HS-27A (cell line): ENCODE data around the gene KIAA1549.
"Not testable (repeated sequence)": the region's sequence is repeated elsewhere in the genome, so short reads cannot be mapped to it uniquely, and the experiment has no call there.

Experiments used
- DNase-seq: peaks from one replicate; pipeline ENCODE4 v3.0.0-alpha.2; 2012; ENCODE audit warnings: low read depth, missing footprints

KIAA1549 gene

DNA sequence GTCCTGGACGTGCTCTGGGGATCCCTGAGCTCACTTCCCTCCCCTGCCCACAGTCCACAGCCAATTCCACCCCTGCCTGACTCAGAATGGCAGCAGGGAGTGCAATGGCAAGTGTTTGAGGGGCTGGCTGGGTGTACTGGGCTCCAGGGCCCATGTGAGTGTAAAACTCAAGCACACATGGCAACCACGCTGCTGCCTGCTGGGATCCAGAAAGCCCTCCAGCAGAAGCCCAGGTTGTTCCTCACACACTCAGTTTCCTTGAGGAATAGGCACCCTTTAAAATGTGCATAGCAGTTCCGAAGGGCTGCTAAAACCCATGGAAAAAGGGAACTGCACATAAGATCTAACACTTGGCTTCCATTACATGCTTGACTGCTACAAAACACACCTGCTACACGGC, 171.8 kb downstream of the KIAA1549 start:
- DNase-seq: no peak

DNA sequence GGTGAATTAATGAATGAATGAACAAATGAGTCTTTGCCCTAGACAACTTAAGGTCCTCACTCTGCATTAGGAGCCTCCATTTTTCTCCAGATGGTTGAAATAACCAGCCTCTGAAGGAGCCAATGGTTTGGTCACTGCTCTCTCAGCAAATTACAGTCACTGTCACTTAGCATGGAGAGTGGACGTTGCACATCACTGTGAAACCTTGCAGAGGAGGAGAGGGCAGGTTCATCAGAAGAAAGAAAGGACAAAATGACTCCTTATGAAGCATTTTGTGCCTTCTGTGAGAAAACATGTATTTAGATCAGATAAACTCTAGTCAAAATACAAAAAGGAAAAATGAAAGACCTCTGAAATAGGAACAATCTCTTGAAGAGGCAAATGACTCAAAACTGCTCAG, 176.6 kb downstream of the KIAA1549 start:
- DNase-seq: no peak

DNA sequence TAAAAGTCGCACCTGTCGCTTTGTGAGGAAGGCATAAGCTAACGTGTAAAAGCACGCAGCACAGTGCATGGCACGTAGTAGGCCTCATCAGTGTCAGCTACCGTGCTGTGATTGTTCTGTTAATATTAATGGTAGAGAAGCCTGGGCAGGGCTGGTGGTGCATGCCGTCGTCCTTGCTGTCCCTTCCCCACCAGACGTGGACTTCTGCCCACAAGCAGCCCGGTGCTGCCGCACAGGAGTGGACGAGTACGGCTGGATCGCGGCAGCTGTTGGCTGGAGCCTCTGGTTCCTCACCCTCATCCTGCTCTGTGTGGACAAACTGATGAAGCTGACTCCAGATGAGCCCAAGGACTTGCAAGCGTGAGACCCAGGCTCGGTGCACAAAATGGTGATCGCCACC, 178.5 kb downstream of the KIAA1549 start:
- DNase-seq: no peak

DNA sequence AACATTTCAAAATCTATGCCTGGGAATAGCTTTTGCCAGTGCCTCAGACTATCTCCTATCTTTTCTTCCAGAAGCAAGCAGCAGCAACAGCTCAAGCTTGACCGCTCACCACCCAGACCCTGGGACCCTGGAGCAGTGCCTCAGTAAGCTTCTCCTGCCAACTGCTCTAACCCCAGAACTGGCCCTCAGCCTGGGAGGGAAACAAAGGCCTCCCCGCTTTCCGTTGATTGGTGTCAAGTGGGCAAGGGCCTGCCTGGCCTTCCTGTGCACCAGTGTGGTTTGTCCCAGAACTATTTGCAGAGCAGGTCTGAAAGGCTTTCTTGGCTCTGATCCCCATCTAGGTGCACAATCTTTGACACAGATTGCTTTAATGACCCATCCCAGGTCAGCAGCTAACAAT, 179.9 kb downstream of the KIAA1549 start:
- DNase-seq: no peak

DNA sequence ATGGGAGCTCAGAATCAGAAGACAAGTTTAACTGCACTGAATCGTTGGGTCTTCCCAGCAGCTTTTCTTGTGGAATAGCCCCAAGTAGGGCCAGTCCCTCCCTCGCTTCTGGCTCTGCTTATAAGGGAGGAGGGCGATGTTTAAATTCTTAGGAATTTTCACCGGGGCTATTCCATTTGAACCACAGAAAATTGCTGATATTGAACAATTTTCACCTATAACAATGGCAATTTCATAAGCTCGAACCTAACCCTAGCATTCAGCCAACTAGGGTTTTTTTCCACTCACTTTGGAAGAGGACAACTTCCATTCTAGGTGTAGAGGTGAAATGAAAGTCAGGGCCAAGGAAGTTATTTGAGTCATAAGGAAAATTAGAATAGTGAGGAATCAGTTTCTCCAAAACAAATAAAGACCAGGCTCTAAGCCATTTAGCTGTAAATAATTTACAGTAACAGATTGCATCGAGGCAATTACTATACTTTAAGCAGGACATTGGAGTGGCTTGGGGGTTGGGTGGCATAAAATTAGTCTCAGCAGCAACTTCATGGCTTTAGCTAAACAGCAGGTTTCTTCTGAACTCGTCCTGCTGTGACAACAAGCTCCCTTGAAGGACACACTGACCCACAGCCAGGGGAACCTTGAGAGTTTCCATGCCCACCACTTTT, 181.7 kb downstream of the KIAA1549 start:
- DNase-seq: no peak

DNA sequence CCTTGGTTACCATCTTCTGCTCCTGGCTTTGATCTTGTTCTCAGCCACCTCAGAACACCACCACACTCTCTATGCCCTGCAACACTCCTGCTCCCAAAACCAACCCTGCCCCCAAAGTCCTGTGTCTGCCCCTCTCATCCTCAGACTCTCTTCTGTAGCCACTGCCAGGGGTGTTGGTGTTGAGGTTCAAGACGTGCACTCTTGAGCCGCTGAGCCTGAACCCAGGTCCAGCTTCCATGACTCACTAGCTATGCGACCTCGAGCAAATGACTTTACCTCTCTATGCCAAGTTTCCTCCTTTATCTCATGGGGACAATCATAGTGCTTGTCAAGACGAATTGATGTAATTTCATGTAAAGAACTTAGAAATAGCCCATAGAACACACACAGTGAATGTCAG, 182.4 kb downstream of the KIAA1549 start:
- DNase-seq: no peak

DNA sequence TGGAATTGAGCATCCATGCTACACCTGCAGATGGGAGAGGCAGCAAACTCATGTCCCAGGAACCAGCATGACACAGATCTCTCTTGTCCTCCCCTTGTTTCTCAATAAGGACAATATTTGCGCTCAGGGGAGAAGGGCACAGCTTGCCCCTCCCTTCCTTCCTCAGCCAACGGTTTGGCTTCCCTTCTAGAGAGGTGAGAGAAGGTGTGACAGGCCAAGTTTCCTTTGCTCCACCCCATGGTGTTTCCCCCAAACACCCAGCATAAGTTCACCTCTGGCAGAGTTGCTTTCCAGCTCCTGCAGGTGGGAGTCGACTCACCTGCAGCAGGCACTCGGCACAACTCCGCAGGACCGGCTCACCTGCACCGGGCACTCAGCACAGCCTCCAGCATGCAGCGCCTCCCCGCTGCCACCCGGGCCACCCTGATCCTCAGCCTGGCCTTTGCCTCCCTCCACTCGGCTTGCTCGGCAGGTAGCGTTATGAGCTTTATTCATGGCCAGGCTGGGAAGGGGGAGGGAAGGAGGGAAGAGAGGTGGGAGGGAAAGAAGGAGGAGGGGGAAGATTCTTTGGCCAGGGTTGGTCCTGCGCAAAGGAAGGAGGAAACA, 183.4 kb downstream of the KIAA1549 start, which contains the start of the genes ATP6V0A4 and TMEM213:
Gene ATP6V0A4, minus strand, starts transcription at position 482 of the 606 bp plus-strand sequence. CDS start 26,949 bp downstream, outside the sequence.
Gene TMEM213, plus strand, starts transcription at position 280 of the 606 bp plus-strand sequence. Its CDS starts 111 bp downstream, at position 391.
- no peak for DNase-seq

DNA sequence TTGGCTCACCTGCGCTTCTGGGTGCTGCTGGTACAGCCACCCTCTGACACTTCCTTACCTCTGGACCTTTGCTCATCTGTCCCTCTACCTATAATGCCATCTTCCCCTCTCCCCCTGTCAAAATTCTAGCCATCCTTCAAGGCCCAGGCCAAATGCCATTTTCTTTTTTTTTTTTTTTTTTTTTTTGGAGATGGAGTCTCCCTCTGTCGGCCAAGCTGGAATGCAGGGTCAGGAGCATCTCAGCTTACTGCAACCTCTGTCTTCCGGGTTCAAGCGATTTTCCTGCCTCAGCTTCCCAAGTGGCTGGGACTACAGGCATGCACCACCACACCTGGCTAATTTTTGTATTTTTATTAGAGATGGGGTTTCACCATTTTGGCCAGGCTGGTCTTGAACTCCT, 184.1 kb downstream of the KIAA1549 start:
- not testable (repeated sequence) for DNase-seq

DNA sequence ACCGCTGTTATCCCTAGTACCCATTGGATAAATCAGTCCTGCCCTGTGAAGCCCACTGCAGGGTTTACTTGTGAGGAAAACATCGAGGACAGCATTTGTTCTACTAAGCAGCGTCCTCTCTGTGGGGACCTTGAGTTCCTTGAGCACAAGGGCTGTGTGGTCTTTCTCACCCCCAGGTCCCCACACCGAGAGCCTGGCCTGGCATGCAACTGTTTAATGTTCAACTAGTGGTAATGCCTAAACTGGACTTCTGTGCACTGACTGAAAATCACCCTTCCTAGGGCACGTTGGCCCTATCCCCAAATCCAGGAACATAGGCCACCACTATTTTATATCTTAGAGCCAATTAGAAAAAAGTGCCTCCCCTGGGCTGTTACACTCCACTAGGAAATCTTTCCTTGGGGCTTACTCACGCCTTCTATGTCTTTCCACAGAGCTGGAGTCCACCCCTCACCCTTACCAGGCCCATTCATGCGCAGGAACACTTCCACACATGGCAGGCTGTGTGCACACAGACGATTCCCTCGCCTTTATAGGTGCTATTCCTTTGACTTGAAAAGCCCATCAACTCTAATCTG, 185.1 kb downstream of the KIAA1549 start:
- DNase-seq: no peak

DNA sequence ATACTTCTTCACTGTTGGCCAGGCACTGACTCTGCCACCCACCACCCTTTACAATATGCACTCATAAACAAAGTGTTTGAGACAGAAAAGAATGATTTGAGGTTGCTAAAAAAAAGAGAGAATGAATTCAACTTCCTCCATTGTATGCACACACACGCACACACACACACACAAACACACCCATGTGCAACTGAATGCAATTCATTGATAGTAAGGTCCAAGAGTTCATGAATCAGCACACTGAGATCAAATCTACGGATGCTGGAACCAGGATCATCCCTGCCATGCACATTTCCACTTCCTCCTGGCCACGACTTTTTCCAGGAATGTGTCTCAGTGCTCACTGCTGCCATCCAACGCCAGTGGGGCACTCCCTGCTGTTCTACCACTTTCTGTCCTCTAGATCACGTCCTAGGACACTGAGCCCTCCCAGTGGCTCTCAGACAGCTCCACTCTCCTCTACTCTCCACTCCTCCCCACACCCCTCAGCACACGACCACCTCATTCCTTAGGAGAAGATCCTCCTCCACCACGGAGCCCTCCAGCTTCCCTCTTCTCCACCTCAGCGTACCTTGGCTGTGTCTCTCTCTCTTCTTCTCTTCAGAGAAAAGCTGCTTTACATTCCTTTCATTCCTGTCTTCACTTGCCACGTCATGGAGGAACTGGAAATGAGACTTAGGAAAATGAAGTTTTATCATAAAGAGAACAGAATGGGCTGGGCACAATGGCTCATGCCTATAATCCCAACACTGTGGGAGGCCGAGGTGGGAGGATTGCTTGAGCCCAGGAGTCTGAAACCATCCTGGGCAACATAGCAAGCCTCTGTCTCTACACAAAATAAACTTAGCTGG, 195.4 kb downstream of the KIAA1549 start:
- peak; percentile 5 for DNase-seq

DNA sequence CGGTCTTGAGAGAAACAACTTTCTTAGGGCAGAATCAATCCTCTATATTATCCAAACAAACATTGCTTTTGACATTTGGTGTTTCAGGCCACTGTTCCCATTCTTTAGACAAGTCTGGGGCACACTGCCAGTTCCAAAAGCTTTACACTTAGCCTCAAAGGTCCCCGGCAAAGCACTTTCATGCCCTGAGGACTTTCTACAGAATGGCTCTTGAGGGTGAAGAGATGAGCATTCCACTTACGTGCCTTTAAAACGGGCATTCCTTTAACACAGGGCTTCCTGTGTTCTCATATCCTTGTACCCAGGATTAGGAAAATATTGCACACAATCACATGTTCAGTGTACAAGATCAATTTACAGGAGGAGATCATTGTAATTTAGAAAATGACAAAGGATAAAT, 196.5 kb downstream of the KIAA1549 start:
- DNase-seq: no peak
